HFFc6 (cell line): ENCODE data around the gene ZCCHC7. TPM values are rescaled to one million over a fixed set of nuclear protein-coding genes. Genes with fewer than 3 reads are reported as not detected.
"Not testable (repeated sequence)": the region's sequence is repeated elsewhere in the genome, so short reads cannot be mapped to it uniquely, and the experiment has no call there.

Experiments
- DNase-seq: peaks from one replicate; pipeline ENCODE4 v3.0.0-alpha.2; 2018
- H3K27ac Mint-ChIP-seq: 2 replicates; pipeline ENCODE4 v1.8.0; 2020; ENCODE audit warnings: mild to moderate bottlenecking, mixed read lengths
- H3K27me3 Mint-ChIP-seq: 2 replicates; pipeline ENCODE4 v1.8.0; 2021; ENCODE audit warnings: mild to moderate bottlenecking, moderate library complexity, mixed read lengths; ENCODE audit not compliant: insufficient read depth
- H3K36me3 Mint-ChIP-seq: 2 replicates; pipeline ENCODE4 v1.8.0; 2021; ENCODE audit warnings: low read depth, mixed read lengths
- H3K4me1 Mint-ChIP-seq: 2 replicates; pipeline ENCODE4 v1.8.0; 2020; ENCODE audit warnings: low read depth, mixed read lengths
- H3K4me3 Mint-ChIP-seq: 2 replicates; pipeline ENCODE4 v1.8.0; 2020; ENCODE audit warnings: mild to moderate bottlenecking, moderate library complexity, mixed read lengths
- H3K9me3 Mint-ChIP-seq: 2 replicates; pipeline ENCODE4 v1.8.0; 2020; ENCODE audit warnings: mild to moderate bottlenecking, mixed read lengths
- total RNA-seq, 6 experiments: library from RNA; stranded (reverse); fragmentation: NEBNext Ultra II Directional; extraction: Animal tissue kit (Norgen Biotek cat#: 25700); gene quantifications; 2 replicates in 1 of 6; 3 replicates in 5 of 6; pipeline ENCODE4 v1.2.3, GENCODE V29; 2021
- TF ChIP-seq, protein P1 (sequence below): fragments of 200-600 bp; sonication (generic); IDR thresholded peaks from 2 replicates; pipeline ENCODE4 v1.5.0; 2021; ENCODE audit warnings: antibody characterized with exemption, mild to moderate bottlenecking

The ZCCHC7 gene
- total RNA-seq, 6 experiments from 2014 or later: 18.5 to 22.9 (median 18.8) TPM

DNA sequence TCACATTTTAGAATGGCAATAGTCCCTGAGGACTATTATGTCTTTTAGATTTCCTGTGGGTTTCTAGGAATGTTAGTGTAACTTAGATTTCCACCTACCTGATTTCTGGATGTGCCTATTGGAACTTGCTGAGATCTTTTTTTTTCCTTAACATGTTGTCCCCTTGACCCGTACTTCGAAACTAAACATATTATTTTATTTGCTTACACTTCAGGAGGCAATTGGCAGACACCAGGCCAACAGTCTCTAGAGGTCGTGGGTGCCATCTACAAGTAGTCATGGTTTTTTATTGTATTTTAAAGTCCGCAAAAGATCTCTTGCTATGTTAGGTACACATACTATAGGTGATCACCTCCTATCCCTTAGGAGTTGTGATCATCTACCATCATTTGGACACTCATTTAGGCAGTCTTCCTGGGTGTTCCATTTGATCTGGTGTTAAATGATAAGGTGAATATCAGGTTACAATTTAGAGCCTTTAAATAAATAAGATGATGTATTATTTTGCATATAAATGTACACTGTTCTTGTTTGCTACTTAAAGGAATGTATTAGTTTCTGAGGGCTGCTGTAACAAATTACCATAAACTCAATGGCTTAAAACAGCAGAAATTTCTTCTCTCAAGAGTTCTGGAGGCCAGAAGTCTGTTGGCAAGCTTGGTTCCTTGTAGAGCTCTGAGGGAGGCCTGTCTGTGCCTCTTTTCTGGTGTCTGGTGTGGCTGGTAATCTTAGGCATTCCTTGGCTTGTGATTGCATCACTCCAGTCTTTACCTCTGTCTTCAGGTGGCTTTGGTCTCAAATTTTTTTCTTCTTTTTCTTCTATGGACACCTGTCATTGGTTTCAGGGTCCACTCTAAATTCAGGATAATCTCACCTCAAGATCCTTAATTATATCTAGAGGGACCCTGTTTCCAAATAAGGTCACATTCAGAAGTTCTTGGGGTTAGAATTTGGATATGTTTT, 64.8 kb downstream of the ZCCHC7 start:
- peaks cover 45% of the 10 kb centered on the region for H3K4me1 Mint-ChIP-seq
- no peaks in the 10 kb centered on the region; the same call in 1 of the 2 replicates for H3K27me3 Mint-ChIP-seq
- H3K4me3 Mint-ChIP-seq: no peak overlapping the region
- no peak for DNase-seq
- TF ChIP-seq, protein P1, sequence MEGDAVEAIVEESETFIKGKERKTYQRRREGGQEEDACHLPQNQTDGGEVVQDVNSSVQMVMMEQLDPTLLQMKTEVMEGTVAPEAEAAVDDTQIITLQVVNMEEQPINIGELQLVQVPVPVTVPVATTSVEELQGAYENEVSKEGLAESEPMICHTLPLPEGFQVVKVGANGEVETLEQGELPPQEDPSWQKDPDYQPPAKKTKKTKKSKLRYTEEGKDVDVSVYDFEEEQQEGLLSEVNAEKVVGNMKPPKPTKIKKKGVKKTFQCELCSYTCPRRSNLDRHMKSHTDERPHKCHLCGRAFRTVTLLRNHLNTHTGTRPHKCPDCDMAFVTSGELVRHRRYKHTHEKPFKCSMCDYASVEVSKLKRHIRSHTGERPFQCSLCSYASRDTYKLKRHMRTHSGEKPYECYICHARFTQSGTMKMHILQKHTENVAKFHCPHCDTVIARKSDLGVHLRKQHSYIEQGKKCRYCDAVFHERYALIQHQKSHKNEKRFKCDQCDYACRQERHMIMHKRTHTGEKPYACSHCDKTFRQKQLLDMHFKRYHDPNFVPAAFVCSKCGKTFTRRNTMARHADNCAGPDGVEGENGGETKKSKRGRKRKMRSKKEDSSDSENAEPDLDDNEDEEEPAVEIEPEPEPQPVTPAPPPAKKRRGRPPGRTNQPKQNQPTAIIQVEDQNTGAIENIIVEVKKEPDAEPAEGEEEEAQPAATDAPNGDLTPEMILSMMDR: no peak
- H3K36me3 Mint-ChIP-seq: peaks cover 26% of the 10 kb centered on the region
- H3K27ac Mint-ChIP-seq: no peak overlapping the region
- no peaks in the 10 kb centered on the region for H3K9me3 Mint-ChIP-seq

DNA sequence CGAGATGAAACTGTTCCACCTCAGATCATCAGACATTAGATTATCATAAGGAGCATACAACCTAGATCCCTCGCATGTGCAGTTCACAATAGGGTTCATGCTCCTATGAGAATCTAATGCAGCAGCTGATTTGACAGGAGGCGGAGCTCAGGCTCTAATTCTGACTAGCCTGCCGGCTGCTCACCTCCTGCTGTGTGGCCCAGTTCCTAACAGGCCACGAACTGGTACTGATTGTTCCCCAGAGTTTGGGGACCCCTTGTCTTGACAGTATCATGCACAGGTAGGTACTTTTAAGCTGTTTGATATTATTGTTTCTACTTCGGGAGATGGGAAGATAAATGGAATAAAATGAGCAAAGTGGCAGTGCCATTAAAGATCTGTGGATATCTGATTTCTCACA, 66.9 kb downstream of the ZCCHC7 start:
- peak overlapping the region; percentile 90 for H3K27ac Mint-ChIP-seq
- H3K27me3 Mint-ChIP-seq: no peaks in the 10 kb centered on the region; the same call in 1 of the 2 replicates
- H3K36me3 Mint-ChIP-seq: peaks cover 19% of the 10 kb centered on the region
- H3K4me3 Mint-ChIP-seq: peak overlapping the region; percentile 74
- no peak for DNase-seq
- H3K9me3 Mint-ChIP-seq: no peaks in the 10 kb centered on the region
- H3K4me1 Mint-ChIP-seq: peaks cover 41% of the 10 kb centered on the region
- TF ChIP-seq, protein P1: no peak

DNA sequence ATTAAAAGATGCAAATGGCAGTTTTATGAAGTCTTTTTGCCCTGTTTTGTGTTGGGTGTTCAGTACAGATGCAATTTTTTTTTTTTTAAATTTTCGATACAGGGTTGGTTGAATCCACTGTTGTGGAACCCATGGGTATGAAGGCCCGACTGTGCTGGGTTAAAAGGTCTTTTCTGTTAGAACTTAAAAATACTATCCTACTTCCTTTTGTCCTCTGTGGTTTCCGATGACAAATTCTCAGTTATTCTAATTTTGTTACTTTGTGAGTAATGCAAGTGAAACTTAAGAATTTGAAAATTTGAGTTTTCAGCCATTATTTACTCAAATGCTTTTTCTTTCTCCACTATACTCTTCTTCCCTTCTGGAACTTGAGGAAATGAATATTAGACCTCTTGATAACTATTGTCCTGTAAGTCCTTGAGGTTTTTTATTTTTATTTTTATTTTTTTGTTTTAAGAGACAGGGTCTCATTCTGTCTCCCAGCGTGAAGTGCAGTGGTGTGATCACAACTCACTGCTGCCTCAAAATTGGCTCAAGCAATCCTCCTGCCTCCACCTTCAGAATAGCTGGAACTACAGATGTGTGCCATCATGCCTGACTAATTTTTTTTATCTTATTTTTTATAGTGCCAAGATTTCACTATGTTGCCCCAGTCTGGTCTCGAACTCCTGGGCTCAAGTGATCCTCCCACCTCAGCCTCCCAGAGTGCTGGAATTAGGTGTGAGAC, 67.5 kb downstream of the ZCCHC7 start:
- H3K9me3 Mint-ChIP-seq: no peaks in the 10 kb centered on the region
- peaks cover 19% of the 10 kb centered on the region for H3K36me3 Mint-ChIP-seq
- H3K4me3 Mint-ChIP-seq: peak overlapping the region; percentile 74
- H3K4me1 Mint-ChIP-seq: peaks cover 41% of the 10 kb centered on the region
- H3K27ac Mint-ChIP-seq: peak overlapping the region; percentile 90
- TF ChIP-seq, protein P1: no peak
- DNase-seq: peak; percentile 40
- no peaks in the 10 kb centered on the region; the same call in 1 of the 2 replicates for H3K27me3 Mint-ChIP-seq

DNA sequence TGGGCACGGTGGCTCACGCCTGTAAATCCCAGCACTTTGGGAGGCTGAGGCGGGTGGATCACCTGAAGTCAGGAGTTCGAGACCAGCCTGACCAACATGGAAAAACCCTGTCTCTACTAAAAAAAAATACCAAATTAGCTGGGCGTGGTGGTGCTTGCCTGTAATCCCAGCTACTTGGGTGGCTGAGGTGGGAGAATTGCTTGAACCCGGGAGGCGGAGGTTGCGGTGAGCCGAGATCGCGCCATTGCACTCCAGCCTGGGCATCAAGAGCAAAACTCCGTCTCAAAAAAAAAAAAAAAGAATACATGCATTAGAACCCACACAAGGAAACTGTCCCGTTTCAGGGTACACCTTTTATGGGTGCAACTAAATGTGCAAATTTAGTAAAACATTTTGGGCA, 70.4 kb downstream of the ZCCHC7 start:
- Mint-ChIP-seq H3K4me1 (peaks cover 42% of the 10 kb centered on the region), H3K36me3 (peaks cover 19% of the 10 kb centered on the region)
- not testable (repeated sequence) for H3K27ac Mint-ChIP-seq, H3K9me3 Mint-ChIP-seq, H3K27me3 Mint-ChIP-seq, DNase-seq, H3K4me3 Mint-ChIP-seq

DNA sequence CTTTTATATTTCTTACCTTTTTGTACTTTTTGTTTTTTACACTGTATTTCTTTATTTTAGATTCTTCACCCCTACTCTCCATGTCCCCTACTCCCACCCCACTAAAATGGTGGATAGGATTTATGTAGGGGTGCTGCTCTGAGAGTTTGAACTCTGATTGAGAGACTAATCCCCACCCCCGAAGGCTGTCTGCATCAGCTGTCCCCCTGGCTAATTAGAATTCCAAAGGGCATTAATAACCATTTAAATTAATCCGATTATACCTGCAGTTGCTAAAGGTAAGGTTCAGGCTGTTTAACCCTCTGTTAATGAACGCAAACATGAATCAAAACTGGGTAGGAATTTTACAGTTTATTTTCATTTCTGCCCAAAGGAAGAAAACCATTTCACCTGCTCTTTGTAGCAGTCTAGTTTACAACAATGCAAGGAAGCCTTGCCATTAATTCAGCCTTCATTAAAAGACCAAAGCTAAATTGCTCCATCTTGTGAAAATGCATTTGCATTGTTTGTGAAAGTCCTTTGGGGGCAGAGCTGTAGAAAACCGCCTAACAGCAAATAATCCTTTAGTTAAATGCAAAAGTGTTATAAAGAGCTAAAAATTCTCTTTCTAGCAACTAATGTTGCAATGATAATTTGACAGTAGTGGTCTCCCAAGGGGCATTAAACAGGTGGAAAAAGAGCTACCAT, 71.2 kb downstream of the ZCCHC7 start:
- no peak overlapping the region for H3K4me3 Mint-ChIP-seq
- H3K9me3 Mint-ChIP-seq: no peaks in the 10 kb centered on the region
- peaks cover 43% of the 10 kb centered on the region for H3K4me1 Mint-ChIP-seq
- H3K27ac Mint-ChIP-seq: no peak overlapping the region
- no peaks in the 10 kb centered on the region for H3K27me3 Mint-ChIP-seq
- TF ChIP-seq, protein P1: no peak
- no peak for DNase-seq
- H3K36me3 Mint-ChIP-seq: peaks cover 19% of the 10 kb centered on the region
